ENCODE data around the gene GLYR1. TPM values are rescaled to one million over a fixed set of nuclear protein-coding genes. Genes with fewer than 3 reads are reported as not detected.

GLYR1 gene
- polyA plus RNA-seq, 1 donor (not counting 4 experiments of a cell fraction or from before 2014, with no cell fraction given): 42.6 TPM

GRCh38 chr16:4891886-4892216 lies 44.8 kb upstream of the GLYR1 start:
- H3K27ac ChIP-seq (ENCODE audit: control insufficient read depth, insufficient read depth, low read length): no peak overlapping the region
- H3K4me3 ChIP-seq (ENCODE audit: control insufficient read depth in 2 of 3, extremely low read depth in 1 of 3, insufficient read depth in 2 of 3, low read depth in 1 of 3, low read length in 3 of 3): no peak overlapping the region
- H3K4me2 ChIP-seq (ENCODE audit: control insufficient read depth, extremely low read depth, insufficient read depth, low read depth, low read length): no peak overlapping the region
- H3K9ac ChIP-seq (ENCODE audit: control insufficient read depth, extremely low read depth, insufficient read depth, low read length): no peak overlapping the region
- TF ChIP-seq EZH2 (IDR thresholded peaks at IDR 0.05; ENCODE audit: low read length): no peak
- no peak for TF ChIP-seq CTCF (optimal IDR thresholded peaks at IDR 0.05 in 1 of 3, IDR thresholded peaks at IDR 0.05 in 1 of 3, conservative IDR thresholded peaks at IDR 0.05 in 1 of 3; ENCODE audit: extremely low read depth in 1 of 3, insufficient read depth in 2 of 3, low read length in 3 of 3)
- H3K4me1 ChIP-seq (ENCODE audit: control insufficient read depth, extremely low read depth, insufficient read depth, low read length): no peaks in the 10 kb centered on the region
- no peaks in the 10 kb centered on the region for H3K79me2 ChIP-seq (ENCODE audit: control insufficient read depth, insufficient read depth, low read length)
- DNase-seq (ENCODE audit: low read depth, low spot score) (no peak), FAIRE-seq (no peak)
- H3K27me3 ChIP-seq (ENCODE audit: control insufficient read depth, extremely low read depth, insufficient read depth, low read length): no peaks in the 10 kb centered on the region
- no peak overlapping the region for H2AFZ ChIP-seq (ENCODE audit: control insufficient read depth, low read length)
- dilution Hi-C loops (cut with MboI; ENCODE audit: extremely low pct_ligation_motif_present, low sequenced_read_pairs): no loop called here
- H3K36me3 ChIP-seq (ENCODE audit: control insufficient read depth in 2 of 2, extremely low read depth in 1 of 2, insufficient read depth in 2 of 2, low read length in 2 of 2): peaks cover 39 to 49% of the 10 kb centered on the region in 2 experiments
- no peaks in the 10 kb centered on the region for H3K9me3 ChIP-seq (ENCODE audit: control insufficient read depth, low read depth, low read length)
- H3K9me1 ChIP-seq (ENCODE audit: control insufficient read depth, extremely low read depth, insufficient read depth, low read length): no peaks in the 10 kb centered on the region
- no peaks in the 10 kb centered on the region for H4K20me1 ChIP-seq (ENCODE audit: control insufficient read depth, extremely low read depth, insufficient read depth, low read length)

GRCh38 chr16:4891097-4891885 lies 44.2 kb upstream of the GLYR1 start:
- DNase-seq (ENCODE audit: low read depth, low spot score) (no peak), FAIRE-seq (no peak)
- H3K4me1 ChIP-seq (ENCODE audit: control insufficient read depth, extremely low read depth, insufficient read depth, low read length): no peaks in the 10 kb centered on the region
- dilution Hi-C loops (cut with MboI; ENCODE audit: extremely low pct_ligation_motif_present, low sequenced_read_pairs): no loop called here
- no peak overlapping the region for H2AFZ ChIP-seq (ENCODE audit: control insufficient read depth, low read length)
- H4K20me1 ChIP-seq (ENCODE audit: control insufficient read depth, extremely low read depth, insufficient read depth, low read length): no peaks in the 10 kb centered on the region
- H3K4me3 ChIP-seq (ENCODE audit: control insufficient read depth in 2 of 3, extremely low read depth in 1 of 3, insufficient read depth in 2 of 3, low read depth in 1 of 3, low read length in 3 of 3): no peak overlapping the region
- TF ChIP-seq EZH2 (IDR thresholded peaks at IDR 0.05; ENCODE audit: low read length) (no peak), CTCF (optimal IDR thresholded peaks at IDR 0.05 in 1 of 3, IDR thresholded peaks at IDR 0.05 in 1 of 3, conservative IDR thresholded peaks at IDR 0.05 in 1 of 3; ENCODE audit: extremely low read depth in 1 of 3, insufficient read depth in 2 of 3, low read length in 3 of 3) (no peak)
- H3K36me3 ChIP-seq (ENCODE audit: control insufficient read depth in 2 of 2, extremely low read depth in 1 of 2, insufficient read depth in 2 of 2, low read length in 2 of 2): peaks cover 40 to 52% of the 10 kb centered on the region in 2 experiments
- no peaks in the 10 kb centered on the region for H3K79me2 ChIP-seq (ENCODE audit: control insufficient read depth, insufficient read depth, low read length)
- H3K9me1 ChIP-seq (ENCODE audit: control insufficient read depth, extremely low read depth, insufficient read depth, low read length): no peaks in the 10 kb centered on the region
- H3K27ac ChIP-seq (ENCODE audit: control insufficient read depth, insufficient read depth, low read length): no peak overlapping the region
- no peak overlapping the region for H3K9ac ChIP-seq (ENCODE audit: control insufficient read depth, extremely low read depth, insufficient read depth, low read length)
- no peaks in the 10 kb centered on the region for H3K9me3 ChIP-seq (ENCODE audit: control insufficient read depth, low read depth, low read length)
- no peaks in the 10 kb centered on the region for H3K27me3 ChIP-seq (ENCODE audit: control insufficient read depth, extremely low read depth, insufficient read depth, low read length)
- H3K4me2 ChIP-seq (ENCODE audit: control insufficient read depth, extremely low read depth, insufficient read depth, low read depth, low read length): no peak overlapping the region
